Measurements from ENCODE around the gene JARID2. TPM values are rescaled to one million over a fixed set of nuclear protein-coding genes. Genes with fewer than 3 reads are reported as not detected.

Gene JARID2
- total and polyA plus RNA-seq, 9 of the 15 experiments (the other 6 are each of a cell fraction or from before 2014, with no cell fraction given) = 5.0 to 29.0 (median 15.6) TPM

GRCh38 chr6:15337582-15337981, 91.7 kb downstream of the JARID2 start (continued):
- TF ChIP-seq BRF2 (IDR thresholded peaks at IDR 0.05; ENCODE audit: borderline replicate concordance, insufficient read depth, insufficient read length) (no peak), ZBED1 (IDR thresholded peaks at IDR 0.05) (no peak), ZNF384 (IDR thresholded peaks at IDR 0.05; ENCODE audit: low read depth, low read length) (peak; percentile 40; the same call in 1 of the 2 replicates), E2F3 (CRISPR knock-in tag; IDR thresholded peaks at IDR 0.05) (no peak), ZBTB7A (IDR thresholded peaks at IDR 0.05; ENCODE audit: borderline replicate concordance, control insufficient read depth, low read depth, low read length) (peak; percentile 26; the same call in 1 of the 2 replicates), ZSCAN29 (IDR thresholded peaks at IDR 0.05) (no peak), EGR1 (conservative IDR thresholded peaks at IDR 0.05) (no peak), ELK3 (CRISPR knock-in tag; IDR thresholded peaks at IDR 0.05) (no peak), ARHGAP35 (IDR thresholded peaks at IDR 0.05; ENCODE audit: partially characterized antibody) (no peak), KLF1 (tag; IDR thresholded peaks at IDR 0.05) (no peak), FOXM1 (IDR thresholded peaks at IDR 0.05; ENCODE audit: low read depth) (peak; percentile 18; the same call in 1 of the 2 replicates), FOXM1 (CRISPR knock-in tag; IDR thresholded peaks at IDR 0.05; ENCODE audit: low read depth) (no peak), JUND (IDR thresholded peaks at IDR 0.05; ENCODE audit: borderline replicate concordance, low read depth, low read length) (0 out of 2 replicates have a peak, but pooled peaks have one; percentile 11), JUND (tag; IDR thresholded peaks at IDR 0.05; ENCODE audit: borderline replicate concordance, low read depth, low read length) (no peak; the same call in 2 of the 3 replicates)
- TF ChIP-seq, protein P1, sequence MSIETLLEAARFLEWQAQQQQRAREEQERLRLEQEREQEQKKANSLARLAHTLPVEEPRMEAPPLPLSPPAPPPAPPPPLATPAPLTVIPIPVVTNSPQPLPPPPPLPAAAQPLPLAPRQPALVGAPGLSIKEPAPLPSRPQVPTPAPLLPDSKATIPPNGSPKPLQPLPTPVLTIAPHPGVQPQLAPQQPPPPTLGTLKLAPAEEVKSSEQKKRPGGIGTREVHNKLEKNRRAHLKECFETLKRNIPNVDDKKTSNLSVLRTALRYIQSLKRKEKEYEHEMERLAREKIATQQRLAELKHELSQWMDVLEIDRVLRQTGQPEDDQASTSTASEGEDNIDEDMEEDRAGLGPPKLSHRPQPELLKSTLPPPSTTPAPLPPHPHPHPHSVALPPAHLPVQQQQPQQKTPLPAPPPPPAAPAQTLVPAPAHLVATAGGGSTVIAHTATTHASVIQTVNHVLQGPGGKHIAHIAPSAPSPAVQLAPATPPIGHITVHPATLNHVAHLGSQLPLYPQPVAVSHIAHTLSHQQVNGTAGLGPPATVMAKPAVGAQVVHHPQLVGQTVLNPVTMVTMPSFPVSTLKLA (conservative IDR thresholded peaks at IDR 0.05) = 0 out of 4 replicates have a peak, but pooled peaks of 1 of the 2 experiments have one; percentile 22
- TF ChIP-seq, protein P2, sequence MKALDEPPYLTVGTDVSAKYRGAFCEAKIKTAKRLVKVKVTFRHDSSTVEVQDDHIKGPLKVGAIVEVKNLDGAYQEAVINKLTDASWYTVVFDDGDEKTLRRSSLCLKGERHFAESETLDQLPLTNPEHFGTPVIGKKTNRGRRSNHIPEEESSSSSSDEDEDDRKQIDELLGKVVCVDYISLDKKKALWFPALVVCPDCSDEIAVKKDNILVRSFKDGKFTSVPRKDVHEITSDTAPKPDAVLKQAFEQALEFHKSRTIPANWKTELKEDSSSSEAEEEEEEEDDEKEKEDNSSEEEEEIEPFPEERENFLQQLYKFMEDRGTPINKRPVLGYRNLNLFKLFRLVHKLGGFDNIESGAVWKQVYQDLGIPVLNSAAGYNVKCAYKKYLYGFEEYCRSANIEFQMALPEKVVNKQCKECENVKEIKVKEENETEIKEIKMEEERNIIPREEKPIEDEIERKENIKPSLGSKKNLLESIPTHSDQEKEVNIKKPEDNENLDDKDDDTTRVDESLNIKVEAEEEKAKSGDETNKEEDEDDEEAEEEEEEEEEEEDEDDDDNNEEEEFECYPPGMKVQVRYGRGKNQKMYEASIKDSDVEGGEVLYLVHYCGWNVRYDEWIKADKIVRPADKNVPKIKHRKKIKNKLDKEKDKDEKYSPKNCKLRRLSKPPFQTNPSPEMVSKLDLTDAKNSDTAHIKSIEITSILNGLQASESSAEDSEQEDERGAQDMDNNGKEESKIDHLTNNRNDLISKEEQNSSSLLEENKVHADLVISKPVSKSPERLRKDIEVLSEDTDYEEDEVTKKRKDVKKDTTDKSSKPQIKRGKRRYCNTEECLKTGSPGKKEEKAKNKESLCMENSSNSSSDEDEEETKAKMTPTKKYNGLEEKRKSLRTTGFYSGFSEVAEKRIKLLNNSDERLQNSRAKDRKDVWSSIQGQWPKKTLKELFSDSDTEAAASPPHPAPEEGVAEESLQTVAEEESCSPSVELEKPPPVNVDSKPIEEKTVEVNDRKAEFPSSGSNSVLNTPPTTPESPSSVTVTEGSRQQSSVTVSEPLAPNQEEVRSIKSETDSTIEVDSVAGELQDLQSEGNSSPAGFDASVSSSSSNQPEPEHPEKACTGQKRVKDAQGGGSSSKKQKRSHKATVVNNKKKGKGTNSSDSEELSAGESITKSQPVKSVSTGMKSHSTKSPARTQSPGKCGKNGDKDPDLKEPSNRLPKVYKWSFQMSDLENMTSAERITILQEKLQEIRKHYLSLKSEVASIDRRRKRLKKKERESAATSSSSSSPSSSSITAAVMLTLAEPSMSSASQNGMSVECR (CRISPR knock-in tag; IDR thresholded peaks at IDR 0.05) = 0 out of 2 replicates have a peak, but pooled peaks have one; percentile 35
- TF ChIP-seq, protein P3, sequence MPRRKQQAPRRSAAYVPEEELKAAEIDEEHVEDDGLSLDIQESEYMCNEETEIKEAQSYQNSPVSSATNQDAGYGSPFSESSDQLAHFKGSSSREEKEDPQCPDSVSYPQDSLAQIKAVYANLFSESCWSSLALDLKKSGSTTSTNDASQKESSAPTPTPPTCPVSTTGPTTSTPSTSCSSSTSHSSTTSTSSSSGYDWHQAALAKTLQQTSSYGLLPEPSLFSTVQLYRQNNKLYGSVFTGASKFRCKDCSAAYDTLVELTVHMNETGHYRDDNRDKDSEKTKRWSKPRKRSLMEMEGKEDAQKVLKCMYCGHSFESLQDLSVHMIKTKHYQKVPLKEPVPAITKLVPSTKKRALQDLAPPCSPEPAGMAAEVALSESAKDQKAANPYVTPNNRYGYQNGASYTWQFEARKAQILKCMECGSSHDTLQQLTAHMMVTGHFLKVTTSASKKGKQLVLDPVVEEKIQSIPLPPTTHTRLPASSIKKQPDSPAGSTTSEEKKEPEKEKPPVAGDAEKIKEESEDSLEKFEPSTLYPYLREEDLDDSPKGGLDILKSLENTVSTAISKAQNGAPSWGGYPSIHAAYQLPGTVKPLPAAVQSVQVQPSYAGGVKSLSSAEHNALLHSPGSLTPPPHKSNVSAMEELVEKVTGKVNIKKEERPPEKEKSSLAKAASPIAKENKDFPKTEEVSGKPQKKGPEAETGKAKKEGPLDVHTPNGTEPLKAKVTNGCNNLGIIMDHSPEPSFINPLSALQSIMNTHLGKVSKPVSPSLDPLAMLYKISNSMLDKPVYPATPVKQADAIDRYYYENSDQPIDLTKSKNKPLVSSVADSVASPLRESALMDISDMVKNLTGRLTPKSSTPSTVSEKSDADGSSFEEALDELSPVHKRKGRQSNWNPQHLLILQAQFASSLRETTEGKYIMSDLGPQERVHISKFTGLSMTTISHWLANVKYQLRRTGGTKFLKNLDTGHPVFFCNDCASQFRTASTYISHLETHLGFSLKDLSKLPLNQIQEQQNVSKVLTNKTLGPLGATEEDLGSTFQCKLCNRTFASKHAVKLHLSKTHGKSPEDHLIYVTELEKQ (CRISPR knock-in tag; IDR thresholded peaks at IDR 0.05) = no peak

Data from K562 (cell line).